ENCODE results near the gene MPHOSPH6. TPM values are rescaled to one million over a fixed set of nuclear protein-coding genes. Genes with fewer than 3 reads are reported as not detected.

MPHOSPH6 gene
- total and polyA plus RNA-seq, 8 donors = 23.1 to 41.7 (median 35.9) TPM

- Histone ChIP-seq H3K4me3 (no peak overlapping the region), H3K27me3 (no peaks in the 10 kb centered on the region), H3K27ac (no peak overlapping the region), H3K36me3 (peaks cover 0 to 18% of the 10 kb centered on the region in 2 donors), H3K4me1 (no peaks in the 10 kb centered on the region), H3K9me3 (no peaks in the 10 kb centered on the region)
- no peak for ATAC-seq
- DNase-seq = no peak
- intact Hi-C loops (cut with DNase I) = no loop called here
- no peak for TF ChIP-seq CTCF (IDR thresholded peaks at IDR 0.05)
Observed at GRCh38 chr16:82138478-82139285, 31.3 kb downstream of the MPHOSPH6 start.

- no peaks in the 10 kb centered on the region for H3K9me3 ChIP-seq
- intact Hi-C loops (cut with DNase I) = no loop called here
- no peak overlapping the region for H3K4me3 ChIP-seq
- H3K27ac ChIP-seq = no peak overlapping the region
- DNase-seq = no peak
- ATAC-seq = no peak
- no peaks in the 10 kb centered on the region for H3K27me3 ChIP-seq
- no peaks in the 10 kb centered on the region for H3K4me1 ChIP-seq
- peaks cover 0 to 18% of the 10 kb centered on the region in 2 donors for H3K36me3 ChIP-seq
- TF ChIP-seq CTCF (IDR thresholded peaks at IDR 0.05) = no peak
Observed at GRCh38 chr16:82137822-82138167, 32.2 kb downstream of the MPHOSPH6 start.

- Histone ChIP-seq H3K27me3 (no peaks in the 10 kb centered on the region), H3K36me3 (peaks cover 0 to 18% of the 10 kb centered on the region in 2 donors), H3K4me3 (no peak overlapping the region), H3K9me3 (no peaks in the 10 kb centered on the region), H3K27ac (no peak overlapping the region), H3K4me1 (no peaks in the 10 kb centered on the region)
- DNase-seq (no peak), ATAC-seq (no peak)
- TF ChIP-seq CTCF (IDR thresholded peaks at IDR 0.05) = no peak
- intact Hi-C loops (cut with DNase I) = no loop called here
Observed at GRCh38 chr16:82136956-82137821, 32.8 kb downstream of the MPHOSPH6 start.

GRCh38 chr16:82135844-82136243, 34.2 kb downstream of the MPHOSPH6 start:
- peaks cover 0 to 18% of the 10 kb centered on the region in 2 donors for H3K36me3 ChIP-seq
- H3K27me3 ChIP-seq = no peaks in the 10 kb centered on the region
- no peak overlapping the region for H3K27ac ChIP-seq
- no peak overlapping the region for H3K4me3 ChIP-seq
- ATAC-seq = peak; percentile 24
- H3K9me3 ChIP-seq = no peaks in the 10 kb centered on the region
- H3K4me1 ChIP-seq = no peaks in the 10 kb centered on the region
- no peak for TF ChIP-seq CTCF (IDR thresholded peaks at IDR 0.05)
- intact Hi-C loops (cut with DNase I) = no loop called here
- peak in 1 of 4 donors; percentile 28 for DNase-seq

- peaks cover 0 to 18% of the 10 kb centered on the region in 2 donors for H3K36me3 ChIP-seq
- TF ChIP-seq CTCF (IDR thresholded peaks at IDR 0.05) = no peak
- H3K4me1 ChIP-seq = no peaks in the 10 kb centered on the region
- no peaks in the 10 kb centered on the region for H3K9me3 ChIP-seq
- ATAC-seq = no peak
- H3K4me3 ChIP-seq = no peak overlapping the region
- no peaks in the 10 kb centered on the region for H3K27me3 ChIP-seq
- no peak for DNase-seq
- intact Hi-C loops (cut with DNase I) = no loop called here
- H3K27ac ChIP-seq = no peak overlapping the region
Observed at GRCh38 chr16:82134846-82135245, 35.2 kb downstream of the MPHOSPH6 start.
